Measurements from ENCODE around the gene DMD. TPM values are rescaled to one million over a fixed set of nuclear protein-coding genes. Genes with fewer than 3 reads are reported as not detected.

DMD gene
- total and polyA plus RNA-seq, 2 of the 8 experiments (the other 6 are each of a cell fraction or from before 2014, with no cell fraction given): 4.8 to 7.4 TPM

- Histone ChIP-seq H2BK12ac (ENCODE audit: low read depth, low read length) (no peak overlapping the region), H2AFZ (ENCODE audit: low read length) (no peak overlapping the region), H3K23ac (ENCODE audit: insufficient read length) (no peak overlapping the region), H4K20me1 (replicated peaks in 1 of 2; ENCODE audit: control insufficient read depth in 1 of 2, insufficient read depth in 2 of 2, low read length in 2 of 2) (no peaks in the 10 kb centered on the region), H3K18ac (ENCODE audit: extremely low read depth, low read length) (no peak overlapping the region), H3K4me3 (ENCODE audit: extremely low read depth in 1 of 4, insufficient read depth in 2 of 4, low read depth in 3 of 4, low read length in 4 of 4) (no peak overlapping the region), H3K4ac (replicated peaks; ENCODE audit: insufficient read length, low read depth, low read length) (no peak overlapping the region), H3K14ac (ENCODE audit: insufficient read length) (no peak overlapping the region), H3K4me2 (ENCODE audit: insufficient read depth in 1 of 2, low read depth in 2 of 2, low read length in 2 of 2) (no peak overlapping the region), H4K5ac (ENCODE audit: insufficient read length, low read depth, low read length) (no peak overlapping the region), H3K23me2 (ENCODE audit: low read depth, low read length) (no peaks in the 10 kb centered on the region), H3K79me1 (ENCODE audit: low read depth, low read length) (no peaks in the 10 kb centered on the region), H4K91ac (replicated peaks; ENCODE audit: insufficient read length, low read length) (no peak overlapping the region), H3K36me3 (ENCODE audit: control insufficient read depth in 2 of 4, insufficient read depth in 4 of 4, low read length in 3 of 4) (no peaks in the 10 kb centered on the region), H2BK20ac (ENCODE audit: low read length) (no peak overlapping the region), H2BK5ac (ENCODE audit: low read depth, low read length) (no peak overlapping the region), H4K8ac (ENCODE audit: extremely low read depth, insufficient read depth, low read length) (no peak overlapping the region), H2BK120ac (replicated peaks; ENCODE audit: low read depth, low read length) (no peak overlapping the region), H2AK5ac (ENCODE audit: low read depth, low read length) (no peak overlapping the region), H3K56ac (replicated peaks; ENCODE audit: insufficient read length, low read depth, low read length) (no peak overlapping the region), H3K79me2 (ENCODE audit: control insufficient read depth in 1 of 2, insufficient read depth in 2 of 2, low read length in 2 of 2) (no peaks in the 10 kb centered on the region), H3K27ac (ENCODE audit: low read depth, low read length) (no peak overlapping the region), H3K4me1 (replicated peaks in 1 of 4; ENCODE audit: control insufficient read depth in 3 of 4, insufficient read depth in 4 of 4, low read length in 3 of 4) (peaks cover 0 to 3% (median 0%) of the 10 kb centered on the region in 4 experiments; a peak in 1 of 7 replicates), H3K9me3 (ENCODE audit: insufficient read depth in 2 of 2, low read depth in 1 of 2, low read length in 1 of 2) (no peaks in the 10 kb centered on the region), H2BK15ac (ENCODE audit: low read length) (no peak overlapping the region), H3K27me3 (replicated peaks in 1 of 4; ENCODE audit: control insufficient read depth in 3 of 4, extremely low read depth in 1 of 4, insufficient read depth in 3 of 4, low read length in 3 of 4) (no peaks in the 10 kb centered on the region), H3K9ac (replicated peaks in 1 of 4; ENCODE audit: extremely low read depth in 1 of 4, low read depth in 3 of 4, low read length in 3 of 4) (no peak overlapping the region)
- FAIRE-seq (no peak), DNase-seq (ENCODE audit: low read depth in 1 of 2, low spot score in 2 of 2) (no peak)
- CTCF ChIA-PET (ENCODE audit: partially characterized antibody): no interaction called here
- POLR2A ChIA-PET (ENCODE audit: partially characterized antibody): no interaction called here
- WGBS, 2 experiments (ENCODE audit: extremely low coverage in 1 of 2, insufficient coverage in 1 of 2, insufficient read length in 1 of 2, insufficient replicate concordance in 2 of 2, low coverage in 1 of 2, low lambda C conversion rate in 2 of 2, missing lambda C conversion rate in 1 of 2): 100% methylated on average over 1 of the region's 1 CpG; no CpG with 5 or more reads in 1 of the 2 experiments
- TF ChIP-seq SIX5 (IDR thresholded peaks at IDR 0.05; ENCODE audit: low read depth, low read length): no peak
- TF ChIP-seq NANOG (IDR thresholded peaks at IDR 0.05; ENCODE audit: insufficient read depth, low read depth, low read length, poor library complexity, severe bottlenecking): no peak
- no peak for TF ChIP-seq ATF3 (IDR thresholded peaks at IDR 0.05; ENCODE audit: insufficient read depth, low read depth, low read length)
- no peak for TF ChIP-seq POLR2AphosphoS5 (IDR thresholded peaks at IDR 0.05; ENCODE audit: low read depth, low read length)
- TF ChIP-seq KDM4A (IDR thresholded peaks at IDR 0.05; ENCODE audit: low read depth, low read length, severe bottlenecking): no peak
- no peak for TF ChIP-seq CBX8 (IDR thresholded peaks at IDR 0.05; ENCODE audit: borderline replicate concordance, low read depth, low read length)
- no peak for TF ChIP-seq FOSL1 (IDR thresholded peaks at IDR 0.05; ENCODE audit: insufficient read depth, low read depth, low read length)
- TF ChIP-seq RFX5 (IDR thresholded peaks at IDR 0.05; ENCODE audit: borderline replicate concordance, low read depth, low read length): no peak
- no peak for TF ChIP-seq CHD2 (IDR thresholded peaks at IDR 0.05; ENCODE audit: low read length)
- no peak for TF ChIP-seq SAP30 (IDR thresholded peaks at IDR 0.05; ENCODE audit: insufficient read depth, insufficient replicate concordance, low read length)
- TF ChIP-seq TAF1 (IDR thresholded peaks at IDR 0.05; ENCODE audit: low read depth, low read length): no peak
- no peak for TF ChIP-seq SP2 (IDR thresholded peaks at IDR 0.05; ENCODE audit: low read length)
- TF ChIP-seq JUN (IDR thresholded peaks at IDR 0.05; ENCODE audit: low read depth, low read length): no peak
- TF ChIP-seq CHD1 (IDR thresholded peaks at IDR 0.05; ENCODE audit: low read depth, low read length): no peak
- TF ChIP-seq BRCA1 (IDR thresholded peaks at IDR 0.05; ENCODE audit: low read depth, low read length): no peak
These were observed 1890.6 kb downstream of the DMD start for GRCh38 chrX:31320740-31321139.

Data from H1 (cell line).